ENCODE results near the gene PRDM15. TPM values are rescaled to one million over a fixed set of nuclear protein-coding genes. Genes with fewer than 3 reads are reported as not detected.

The PRDM15 gene
- total and polyA plus RNA-seq, 5 donors from 2014 or later, result 0.75 to 13.2 (median 1.7) TPM

- H3K36me3 ChIP-seq (ENCODE audit: control insufficient read depth, insufficient read depth, low read length), result peaks cover 20% of the 10 kb centered on the region
- H3K9me3 Mint-ChIP-seq, result peaks cover 0 to 1% (median 0%) of the 10 kb centered on the region in 7 donors
These were observed 70.3 kb downstream of the PRDM15 start for GRCh38 chr21:41808846-41809245.

GRCh38 chr21:41808094-41808493 is 71.0 kb downstream of the PRDM15 start:
- Mint-ChIP-seq H3K36me3 (peaks cover 37% of the 10 kb centered on the region), H3K27ac (no peak overlapping the region), H3K4me3 (peak overlapping the region in 1 of 4 donors; percentile 54), H3K27me3 (no peaks in the 10 kb centered on the region), H3K9me3 (peaks cover 0 to 1% (median 0%) of the 10 kb centered on the region in 7 donors), H3K4me1 (peaks cover 0 to 2% (median under 1%) of the 10 kb centered on the region in 4 donors)
- H3K9me3 ChIP-seq (ENCODE audit: control insufficient read depth in 2 of 2, low read length in 2 of 2), result no peaks in the 10 kb centered on the region
- H3K27me3 ChIP-seq (ENCODE audit: control insufficient read depth, insufficient read depth, low read length), result no peaks in the 10 kb centered on the region
- H3K36me3 ChIP-seq (ENCODE audit: control insufficient read depth, insufficient read depth, low read length), result peaks cover 21% of the 10 kb centered on the region
- no peak overlapping the region for H3K4me3 ChIP-seq (ENCODE audit: low read depth, low read length)
- H3K27ac ChIP-seq (ENCODE audit: insufficient read depth, low read length, poor library complexity, severe bottlenecking), result no peak overlapping the region
- DNase-seq (no peak), ATAC-seq (ENCODE audit: low read depth in 2 of 2) (no peak)
- no peaks in the 10 kb centered on the region for H3K4me1 ChIP-seq (ENCODE audit: control insufficient read depth, insufficient read depth, low read length, poor library complexity, severe bottlenecking)

More at GRCh38 chr21:41808846-41809245, 70.3 kb downstream of the PRDM15 start:
- DNase-seq, result no peak
- Mint-ChIP-seq H3K4me1 (peaks cover 0 to 2% (median under 1%) of the 10 kb centered on the region in 4 donors), H3K4me3 (no peak overlapping the region), H3K36me3 (peaks cover 40% of the 10 kb centered on the region), H3K27ac (no peak overlapping the region), H3K27me3 (no peaks in the 10 kb centered on the region)
- no peak for ATAC-seq (ENCODE audit: low read depth in 2 of 2)
- H3K27ac ChIP-seq (ENCODE audit: insufficient read depth, low read length, poor library complexity, severe bottlenecking), result no peak overlapping the region
- no peaks in the 10 kb centered on the region for H3K27me3 ChIP-seq (ENCODE audit: control insufficient read depth, insufficient read depth, low read length)
- no peaks in the 10 kb centered on the region for H3K4me1 ChIP-seq (ENCODE audit: control insufficient read depth, insufficient read depth, low read length, poor library complexity, severe bottlenecking)
- no peak overlapping the region for H3K4me3 ChIP-seq (ENCODE audit: low read depth, low read length)
- H3K9me3 ChIP-seq (ENCODE audit: control insufficient read depth in 2 of 2, low read length in 2 of 2), result no peaks in the 10 kb centered on the region

DNA sequence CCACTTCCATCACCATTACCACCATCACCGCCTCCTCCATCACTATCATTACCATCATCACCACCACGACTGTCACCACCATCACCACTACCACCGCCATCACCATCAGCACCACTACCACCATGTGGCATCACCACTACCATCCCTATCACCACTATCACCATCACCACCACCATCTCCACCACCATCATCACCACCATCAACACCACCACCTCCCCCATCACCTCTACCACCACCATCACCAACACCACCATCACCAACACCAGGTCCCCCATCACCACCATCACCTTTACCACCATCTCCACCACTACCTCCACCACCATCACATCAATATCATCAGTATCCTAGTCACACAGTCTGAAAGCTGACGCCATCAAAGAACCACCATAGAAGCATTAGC is 72.4 kb downstream of the PRDM15 start:
- H3K27me3 ChIP-seq (ENCODE audit: control insufficient read depth, insufficient read depth, low read length), result no peaks in the 10 kb centered on the region
- H3K4me1 ChIP-seq (ENCODE audit: control insufficient read depth, insufficient read depth, low read length, poor library complexity, severe bottlenecking), result no peaks in the 10 kb centered on the region
- H3K4me1 Mint-ChIP-seq, result peaks cover 0 to 2% (median under 1%) of the 10 kb centered on the region in 4 donors
- no peak for DNase-seq
- peaks cover 44% of the 10 kb centered on the region for H3K36me3 Mint-ChIP-seq
- peaks cover 0 to 1% (median 0%) of the 10 kb centered on the region in 7 donors for H3K9me3 Mint-ChIP-seq
- H3K27ac Mint-ChIP-seq, result peak overlapping the region in 1 of 3 donors; percentile 46
- no peaks in the 10 kb centered on the region for H3K27me3 Mint-ChIP-seq
- H3K9me3 ChIP-seq (ENCODE audit: control insufficient read depth in 2 of 2, low read length in 2 of 2), result no peaks in the 10 kb centered on the region
- no peak for ATAC-seq (ENCODE audit: low read depth in 2 of 2)
- no peak overlapping the region for H3K4me3 ChIP-seq (ENCODE audit: low read depth, low read length)
- H3K36me3 ChIP-seq (ENCODE audit: control insufficient read depth, insufficient read depth, low read length), result peaks cover 29% of the 10 kb centered on the region
- H3K27ac ChIP-seq (ENCODE audit: insufficient read depth, low read length, poor library complexity, severe bottlenecking), result no peak overlapping the region
- H3K4me3 Mint-ChIP-seq, result no peak overlapping the region

GRCh38 chr21:41805643-41806042 is 73.5 kb downstream of the PRDM15 start:
- Mint-ChIP-seq H3K4me1 (peaks cover 0 to 2% (median under 1%) of the 10 kb centered on the region in 4 donors), H3K27ac (peak overlapping the region in 1 of 3 donors; percentile 28), H3K9me3 (peaks cover 0 to 1% (median 0%) of the 10 kb centered on the region in 7 donors), H3K27me3 (no peaks in the 10 kb centered on the region), H3K36me3 (peaks cover 44% of the 10 kb centered on the region), H3K4me3 (no peak overlapping the region)
- Histone ChIP-seq H3K27ac (ENCODE audit: insufficient read depth, low read length, poor library complexity, severe bottlenecking) (no peak overlapping the region), H3K36me3 (ENCODE audit: control insufficient read depth, insufficient read depth, low read length) (peaks cover 34% of the 10 kb centered on the region), H3K4me1 (ENCODE audit: control insufficient read depth, insufficient read depth, low read length, poor library complexity, severe bottlenecking) (no peaks in the 10 kb centered on the region), H3K27me3 (ENCODE audit: control insufficient read depth, insufficient read depth, low read length) (no peaks in the 10 kb centered on the region), H3K9me3 (ENCODE audit: control insufficient read depth in 2 of 2, low read length in 2 of 2) (no peaks in the 10 kb centered on the region), H3K4me3 (ENCODE audit: low read depth, low read length) (no peak overlapping the region)
- ATAC-seq (ENCODE audit: low read depth in 2 of 2) (no peak), DNase-seq (no peak)

DNA sequence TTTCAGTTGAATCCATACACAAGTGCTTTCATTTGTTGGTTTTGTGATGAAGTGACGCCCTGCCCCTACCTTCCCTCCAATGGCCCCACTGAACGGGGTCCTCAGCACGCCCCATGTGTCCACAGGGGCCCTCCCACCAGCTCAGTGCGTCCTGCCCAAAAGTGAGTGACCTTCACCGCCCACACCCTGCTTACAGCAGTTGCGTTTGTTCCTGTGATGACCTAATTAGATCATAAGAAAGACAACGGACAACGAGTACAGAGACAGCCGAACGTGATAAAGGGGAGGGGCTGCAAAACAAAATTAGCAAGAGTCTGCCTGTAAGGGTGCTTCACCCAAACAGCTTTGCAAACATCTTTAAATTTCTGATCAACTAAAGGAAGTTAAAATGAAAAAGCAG is 74.1 kb downstream of the PRDM15 start:
- Histone ChIP-seq H3K36me3 (ENCODE audit: control insufficient read depth, insufficient read depth, low read length) (peaks cover 34% of the 10 kb centered on the region), H3K27me3 (ENCODE audit: control insufficient read depth, insufficient read depth, low read length) (no peaks in the 10 kb centered on the region), H3K27ac (ENCODE audit: insufficient read depth, low read length, poor library complexity, severe bottlenecking) (no peak overlapping the region), H3K4me1 (ENCODE audit: control insufficient read depth, insufficient read depth, low read length, poor library complexity, severe bottlenecking) (no peaks in the 10 kb centered on the region), H3K4me3 (ENCODE audit: low read depth, low read length) (no peak overlapping the region), H3K9me3 (ENCODE audit: control insufficient read depth in 2 of 2, low read length in 2 of 2) (no peaks in the 10 kb centered on the region)
- Mint-ChIP-seq H3K4me3 (no peak overlapping the region), H3K27ac (peak overlapping the region in 1 of 3 donors; percentile 74), H3K4me1 (peaks cover 0 to 2% (median under 1%) of the 10 kb centered on the region in 4 donors), H3K36me3 (peaks cover 45% of the 10 kb centered on the region), H3K27me3 (no peaks in the 10 kb centered on the region), H3K9me3 (peaks cover 0 to 1% (median 0%) of the 10 kb centered on the region in 7 donors)
- no peak for DNase-seq
- no peak for ATAC-seq (ENCODE audit: low read depth in 2 of 2)

DNA sequence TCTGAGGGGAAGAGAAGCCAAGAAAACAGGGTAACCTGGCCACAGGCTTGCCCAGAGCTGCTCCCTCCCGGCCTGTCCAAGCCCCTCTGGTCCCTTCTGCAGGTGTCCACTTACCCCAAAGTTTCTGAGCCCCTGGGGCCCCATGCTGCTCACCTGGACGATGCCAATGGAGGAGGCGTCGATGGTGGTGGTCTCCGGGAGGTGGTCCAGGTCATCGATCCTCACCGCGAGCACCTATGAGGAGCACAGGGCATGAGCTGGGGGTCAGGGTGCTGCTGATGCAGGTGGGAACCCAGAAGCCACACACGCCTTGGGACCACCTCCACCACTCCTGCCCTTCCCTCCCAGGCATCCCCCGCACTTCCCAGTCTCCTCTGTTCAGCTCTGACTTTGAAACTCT is 74.8 kb downstream of the PRDM15 start:
- H3K36me3 ChIP-seq (ENCODE audit: control insufficient read depth, insufficient read depth, low read length), result peaks cover 31% of the 10 kb centered on the region

DNA sequence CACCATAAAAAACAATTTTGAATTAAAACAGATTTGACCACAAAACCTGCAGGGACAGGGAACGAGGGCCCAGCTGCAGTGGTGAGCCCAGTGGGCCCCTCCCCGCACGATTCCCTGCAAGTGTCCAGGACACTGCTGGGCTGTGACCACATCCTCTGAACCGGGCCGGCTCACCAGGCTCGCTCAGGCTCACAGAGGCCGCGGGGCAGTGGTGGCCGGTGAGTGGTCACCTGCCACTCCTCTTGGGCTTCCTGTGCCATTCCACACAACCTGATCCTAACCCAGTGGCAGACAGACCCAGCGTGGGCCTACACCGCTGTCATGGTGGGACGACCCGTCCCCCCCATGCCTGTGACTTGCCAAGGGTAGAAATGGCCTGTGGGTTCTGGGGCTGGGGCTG is 75.8 kb downstream of the PRDM15 start:
- ATAC-seq (ENCODE audit: low read depth in 2 of 2) (no peak), DNase-seq (no peak)
- H3K36me3 Mint-ChIP-seq, result peaks cover 50% of the 10 kb centered on the region
- H3K9me3 Mint-ChIP-seq, result peaks cover 0 to 1% (median 0%) of the 10 kb centered on the region in 7 donors
- H3K4me3 Mint-ChIP-seq, result no peak overlapping the region
- H3K27me3 ChIP-seq (ENCODE audit: control insufficient read depth, insufficient read depth, low read length), result no peaks in the 10 kb centered on the region
- no peaks in the 10 kb centered on the region for H3K27me3 Mint-ChIP-seq
- no peaks in the 10 kb centered on the region for H3K4me1 ChIP-seq (ENCODE audit: control insufficient read depth, insufficient read depth, low read length, poor library complexity, severe bottlenecking)
- peaks cover 31% of the 10 kb centered on the region for H3K36me3 ChIP-seq (ENCODE audit: control insufficient read depth, insufficient read depth, low read length)
- H3K4me3 ChIP-seq (ENCODE audit: low read depth, low read length), result no peak overlapping the region
- no peaks in the 10 kb centered on the region for H3K9me3 ChIP-seq (ENCODE audit: control insufficient read depth in 2 of 2, low read length in 2 of 2)
- H3K27ac ChIP-seq (ENCODE audit: insufficient read depth, low read length, poor library complexity, severe bottlenecking), result no peak overlapping the region
- peaks cover 0 to 2% (median under 1%) of the 10 kb centered on the region in 4 donors for H3K4me1 Mint-ChIP-seq
- no peak overlapping the region for H3K27ac Mint-ChIP-seq

More for the DNA sequence above, 74.8 kb downstream of the PRDM15 start:
- Mint-ChIP-seq H3K27me3 (no peaks in the 10 kb centered on the region), H3K9me3 (peaks cover 0 to 1% (median 0%) of the 10 kb centered on the region in 7 donors), H3K4me1 (peaks cover 0 to 2% (median under 1%) of the 10 kb centered on the region in 4 donors), H3K27ac (peak overlapping the region in 1 of 3 donors; percentile 74), H3K36me3 (peaks cover 45% of the 10 kb centered on the region), H3K4me3 (no peak overlapping the region)
- ATAC-seq (ENCODE audit: low read depth in 2 of 2) (no peak), DNase-seq (no peak)
- no peaks in the 10 kb centered on the region for H3K9me3 ChIP-seq (ENCODE audit: control insufficient read depth in 2 of 2, low read length in 2 of 2)
- H3K27me3 ChIP-seq (ENCODE audit: control insufficient read depth, insufficient read depth, low read length), result no peaks in the 10 kb centered on the region
- H3K4me3 ChIP-seq (ENCODE audit: low read depth, low read length), result no peak overlapping the region
- no peaks in the 10 kb centered on the region for H3K4me1 ChIP-seq (ENCODE audit: control insufficient read depth, insufficient read depth, low read length, poor library complexity, severe bottlenecking)
- H3K27ac ChIP-seq (ENCODE audit: insufficient read depth, low read length, poor library complexity, severe bottlenecking), result no peak overlapping the region

- peaks cover 31% of the 10 kb centered on the region for H3K36me3 ChIP-seq (ENCODE audit: control insufficient read depth, insufficient read depth, low read length)
- no peak overlapping the region for H3K4me3 ChIP-seq (ENCODE audit: low read depth, low read length)
- H3K9me3 ChIP-seq (ENCODE audit: control insufficient read depth in 2 of 2, low read length in 2 of 2), result no peaks in the 10 kb centered on the region
- Mint-ChIP-seq H3K4me1 (peaks cover 0 to 2% (median under 1%) of the 10 kb centered on the region in 4 donors), H3K36me3 (peaks cover 48% of the 10 kb centered on the region), H3K27ac (no peak overlapping the region), H3K4me3 (no peak overlapping the region), H3K27me3 (no peaks in the 10 kb centered on the region), H3K9me3 (peaks cover 0 to 1% (median 0%) of the 10 kb centered on the region in 7 donors)
- DNase-seq (no peak), ATAC-seq (ENCODE audit: low read depth in 2 of 2) (no peak)
- no peaks in the 10 kb centered on the region for H3K27me3 ChIP-seq (ENCODE audit: control insufficient read depth, insufficient read depth, low read length)
- no peak overlapping the region for H3K27ac ChIP-seq (ENCODE audit: insufficient read depth, low read length, poor library complexity, severe bottlenecking)
- no peaks in the 10 kb centered on the region for H3K4me1 ChIP-seq (ENCODE audit: control insufficient read depth, insufficient read depth, low read length, poor library complexity, severe bottlenecking)
These were observed 76.5 kb downstream of the PRDM15 start for GRCh38 chr21:41802684-41803083.

Data from CD4-positive, CD25-positive, alpha-beta regulatory T cell (primary cell).